HEK293 (cell line): ENCODE results near the gene KCNJ11.

Source experiments
- CTCF ChIP-seq: fragments of 450-650 bp; formaldehyde crosslinking; IDR thresholded peaks from 2 replicates; pipeline ENCODE4 v1.5.1; 2016; ENCODE audit warnings: missing biosample characterization, missing genetic modification characterization
- ELK4 ChIP-seq: IDR thresholded peaks from 2 replicates; pipeline ENCODE4 v1.6.1; 2011; ENCODE audit warnings: mild to moderate bottlenecking, low read depth, low read length, borderline replicate concordance
- KLF10 ChIP-seq: fragments of 450-650 bp; IDR thresholded peaks from 2 replicates; pipeline ENCODE4 v1.5.1; 2018; ENCODE audit warnings: missing biosample characterization, mild to moderate bottlenecking, missing genetic modification characterization
- MYNN ChIP-seq: fragments of 450-650 bp; formaldehyde crosslinking; IDR thresholded peaks from 2 replicates; pipeline ENCODE4 v1.5.1; 2016; ENCODE audit warnings: missing biosample characterization, missing genetic modification characterization, borderline replicate concordance
- REST ChIP-seq: fragments of 450-650 bp; formaldehyde crosslinking; IDR thresholded peaks from 2 replicates; pipeline ENCODE4 v1.5.1; 2016; ENCODE audit warnings: missing biosample characterization, missing genetic modification characterization
- ZBTB21 ChIP-seq: fragments of 450-650 bp; formaldehyde crosslinking; IDR thresholded peaks from 2 replicates; pipeline ENCODE4 v1.5.1; 2017; ENCODE audit warnings: missing biosample characterization, missing genetic modification characterization
- ZBTB8A ChIP-seq: fragments of 450-650 bp; formaldehyde crosslinking; IDR thresholded peaks from 2 replicates; pipeline ENCODE4 v1.5.1; 2016; ENCODE audit warnings: missing biosample characterization, missing genetic modification characterization
- ZNF146 ChIP-seq: fragments of 450-650 bp; formaldehyde crosslinking; IDR thresholded peaks from 2 replicates; pipeline ENCODE4 v1.5.1; 2016; ENCODE audit warnings: missing biosample characterization, missing genetic modification characterization
- ZNF426 ChIP-seq: fragments of 450-650 bp; formaldehyde crosslinking; IDR thresholded peaks from 2 replicates; pipeline ENCODE4 v1.5.1; 2017; ENCODE audit warnings: missing biosample characterization, missing genetic modification characterization, mild to moderate bottlenecking, inconsistent platforms, moderate library complexity
- ZNF548 ChIP-seq: fragments of 450-650 bp; formaldehyde crosslinking; IDR thresholded peaks from 2 replicates; pipeline ENCODE4 v1.5.1; 2016; ENCODE audit warnings: missing biosample characterization, missing genetic modification characterization
- ZNF639 ChIP-seq: fragments of 450-650 bp; formaldehyde crosslinking; IDR thresholded peaks from 2 replicates; pipeline ENCODE4 v1.5.1; 2016; ENCODE audit warnings: missing biosample characterization, missing genetic modification characterization
- ZNF747 ChIP-seq: fragments of 450-650 bp; formaldehyde crosslinking; IDR thresholded peaks from 2 replicates; pipeline ENCODE4 v1.5.1; 2016; ENCODE audit warnings: missing biosample characterization, missing genetic modification characterization
- ZNF791 ChIP-seq: fragments of 450-650 bp; formaldehyde crosslinking; IDR thresholded peaks from 2 replicates; pipeline ENCODE4 v1.5.1; 2016; ENCODE audit warnings: missing biosample characterization, missing genetic modification characterization

- TF ChIP-seq CTCF, result no peak
- TF ChIP-seq ZBTB8A (tag by site-specific recombination), result no peak
- TF ChIP-seq ZNF791 (tag by site-specific recombination), result no peak
- no peak for TF ChIP-seq KLF10 (tag by site-specific recombination)
- no peak for TF ChIP-seq ZNF639 (tag by site-specific recombination)
- TF ChIP-seq ZBTB21 (tag by site-specific recombination), result no peak
- no peak for TF ChIP-seq ELK4
- no peak for TF ChIP-seq ZNF747 (tag by site-specific recombination)
- TF ChIP-seq ZNF146 (tag by site-specific recombination), result no peak
- TF ChIP-seq MYNN (tag by site-specific recombination), result no peak
- no peak for TF ChIP-seq ZNF548 (tag by site-specific recombination)
- no peak for TF ChIP-seq ZNF426 (tag by site-specific recombination)
- no peak for TF ChIP-seq REST (tag by site-specific recombination)
Observed at GRCh38 chr11:17408641-17409040, 20.2 kb upstream of the KCNJ11 start.
